Measurements from ENCODE around the gene AKT3.
"Not testable (repeated sequence)": the region's sequence is repeated elsewhere in the genome, so short reads cannot be mapped to it uniquely, and the experiment has no call there.

AKT3 gene

DNA sequence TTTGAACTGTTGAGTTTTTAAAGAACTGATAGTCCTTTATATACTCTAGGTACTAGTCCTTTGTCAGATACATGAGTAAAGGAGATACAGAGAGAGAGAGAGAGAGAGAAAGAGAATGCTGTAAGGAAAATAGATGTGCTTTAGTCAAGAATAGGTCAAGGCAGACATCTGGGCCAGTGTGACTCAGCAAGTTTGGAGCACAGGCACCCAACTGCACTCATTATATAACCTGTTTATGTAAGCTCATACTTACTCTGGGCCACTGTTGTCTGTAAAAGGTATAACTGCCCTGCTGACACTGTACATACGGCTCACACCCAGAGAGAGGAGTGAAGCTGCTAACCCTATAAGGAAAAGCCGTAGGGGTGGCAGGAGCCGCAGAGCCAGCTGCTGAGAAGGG, 32.2 kb upstream of the AKT3 start:
- no peaks in the 10 kb centered on the region for H3K79me2 ChIP-seq (ENCODE audit: control insufficient read depth, insufficient read depth, low read length, poor library complexity)
- no peak overlapping the region for H3K4me2 ChIP-seq (ENCODE audit: low read length)
- no CpG with 5 or more reads among the region's 3 CpGs for WGBS (ENCODE audit: extremely low coverage, insufficient coverage, insufficient read length)
- H3K18ac ChIP-seq (ENCODE audit: low read length), result no peak overlapping the region
- H3K36me3 ChIP-seq (ENCODE audit: control insufficient read depth in 1 of 2, insufficient read depth in 2 of 2, low read length in 2 of 2), result no peaks in the 10 kb centered on the region
- H3K9me3 ChIP-seq (ENCODE audit: insufficient read depth, low read depth, low read length), result peaks cover 4% of the 10 kb centered on the region
- H3K27ac ChIP-seq (ENCODE audit: low read depth, low read length), result no peak overlapping the region
- H3K4me1 ChIP-seq (ENCODE audit: control insufficient read depth in 1 of 2, insufficient read depth in 2 of 2, low read length in 2 of 2), result no peaks in the 10 kb centered on the region
- H3K4me3 ChIP-seq (ENCODE audit: low read depth, low read length), result no peak overlapping the region
- H2BK120ac ChIP-seq (ENCODE audit: insufficient read depth, low read length, poor library complexity), result no peak overlapping the region
- no peaks in the 10 kb centered on the region for H3K79me1 ChIP-seq (ENCODE audit: low read length)
- H3K27me3 ChIP-seq (ENCODE audit: insufficient read depth, low read length), result no peaks in the 10 kb centered on the region
- H4K12ac ChIP-seq (ENCODE audit: low read depth, low read length), result no peak overlapping the region
- no peak overlapping the region for H4K91ac ChIP-seq (ENCODE audit: low read depth, low read length)
- H3K23ac ChIP-seq (ENCODE audit: low read length), result no peak overlapping the region
- DNase-seq, result no peak
- no peak overlapping the region for H2AK5ac ChIP-seq (ENCODE audit: low read length)
- no peak overlapping the region for H3K9ac ChIP-seq (ENCODE audit: low read length)
- no peak overlapping the region for H3K14ac ChIP-seq (ENCODE audit: low read length)
- H2BK5ac ChIP-seq (ENCODE audit: low read depth, low read length, poor library complexity), result no peak overlapping the region
- no peak overlapping the region for H3K4ac ChIP-seq (ENCODE audit: low read depth, low read length)
- no peak overlapping the region for H2AFZ ChIP-seq (ENCODE audit: insufficient read depth, low read length, poor library complexity)
- H4K8ac ChIP-seq (ENCODE audit: low read depth, low read length), result no peak overlapping the region
- no peak overlapping the region for H2BK12ac ChIP-seq (ENCODE audit: low read length)

DNA sequence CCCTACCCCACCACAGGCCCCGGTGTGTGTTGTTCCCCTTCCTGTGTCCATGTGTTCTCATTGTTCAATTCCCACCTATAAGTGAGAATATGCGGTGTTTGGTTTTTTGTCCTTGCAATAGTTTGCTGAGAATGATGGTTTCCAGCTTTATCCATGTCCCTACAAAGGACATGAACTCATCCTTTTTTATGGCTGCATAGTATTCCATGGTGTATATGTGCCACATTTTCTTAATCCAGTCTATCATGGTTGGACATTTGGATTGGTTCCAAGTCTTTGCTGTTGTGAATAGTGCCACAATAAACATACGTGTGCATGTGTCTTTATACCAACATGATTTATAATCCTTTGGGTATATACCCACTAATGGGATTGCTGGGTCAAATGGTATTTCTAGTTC, 27.0 kb upstream of the AKT3 start:
- not testable (repeated sequence) for H3K4ac ChIP-seq (ENCODE audit: low read depth, low read length); H3K27ac ChIP-seq (ENCODE audit: low read depth, low read length); H4K91ac ChIP-seq (ENCODE audit: low read depth, low read length); H3K4me1 ChIP-seq (ENCODE audit: control insufficient read depth in 1 of 2, insufficient read depth in 2 of 2, low read length in 2 of 2); H2AK5ac ChIP-seq (ENCODE audit: low read length); H2AFZ ChIP-seq (ENCODE audit: insufficient read depth, low read length, poor library complexity); H3K23ac ChIP-seq (ENCODE audit: low read length); H3K4me2 ChIP-seq (ENCODE audit: low read length); H3K18ac ChIP-seq (ENCODE audit: low read length); H3K27me3 ChIP-seq (ENCODE audit: insufficient read depth, low read length); DNase-seq; H3K36me3 ChIP-seq (ENCODE audit: control insufficient read depth in 1 of 2, insufficient read depth in 2 of 2, low read length in 2 of 2); H3K9ac ChIP-seq (ENCODE audit: low read length); H3K9me3 ChIP-seq (ENCODE audit: insufficient read depth, low read depth, low read length); H3K14ac ChIP-seq (ENCODE audit: low read length); H3K79me2 ChIP-seq (ENCODE audit: control insufficient read depth, insufficient read depth, low read length, poor library complexity); H2BK5ac ChIP-seq (ENCODE audit: low read depth, low read length, poor library complexity); H2BK12ac ChIP-seq (ENCODE audit: low read length); H2BK120ac ChIP-seq (ENCODE audit: insufficient read depth, low read length, poor library complexity); H3K79me1 ChIP-seq (ENCODE audit: low read length); H4K12ac ChIP-seq (ENCODE audit: low read depth, low read length); H3K4me3 ChIP-seq (ENCODE audit: low read depth, low read length); H4K8ac ChIP-seq (ENCODE audit: low read depth, low read length)
- no CpG with 5 or more reads among the region's 3 CpGs for WGBS (ENCODE audit: extremely low coverage, insufficient coverage, insufficient read length)

DNA sequence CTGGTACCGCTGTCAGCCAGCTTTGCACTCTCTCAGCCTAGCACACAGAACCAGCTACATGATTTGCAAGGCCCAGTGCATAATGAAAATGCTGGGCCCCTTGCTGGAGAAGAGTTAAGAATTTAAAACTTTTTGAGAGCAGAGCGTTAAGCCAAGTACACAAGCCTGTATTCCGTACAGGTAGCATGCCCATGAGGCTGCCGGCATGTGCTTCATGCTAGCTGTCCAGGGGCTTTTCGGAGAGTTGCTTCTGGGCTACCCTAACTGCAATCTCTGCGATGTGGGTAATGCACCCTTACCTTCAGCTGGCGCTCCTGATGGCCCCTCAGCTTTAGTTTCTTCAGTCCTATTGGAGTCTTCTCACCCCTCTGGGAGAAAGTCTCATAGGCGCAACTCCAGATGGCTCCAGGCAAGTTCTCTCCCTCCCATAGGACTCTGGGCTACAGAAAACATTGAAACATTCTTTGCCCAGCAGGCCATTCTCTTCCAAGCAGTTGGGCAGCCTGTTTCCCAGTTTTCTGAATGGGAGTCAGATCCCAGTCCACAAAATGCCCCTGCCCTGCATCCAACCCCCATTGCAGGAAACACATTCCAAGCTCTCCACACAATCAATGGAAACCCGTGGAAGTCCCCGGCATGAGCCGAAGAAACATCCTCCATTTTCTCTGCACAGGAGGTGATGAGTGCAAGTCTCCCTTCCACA, 5.7 kb upstream of the AKT3 start:
- Histone ChIP-seq H4K8ac (ENCODE audit: low read depth, low read length) (no peak overlapping the region), H3K79me2 (ENCODE audit: control insufficient read depth, insufficient read depth, low read length, poor library complexity) (peaks cover 3% of the 10 kb centered on the region)
- WGBS (ENCODE audit: extremely low coverage, insufficient coverage, insufficient read length), result no CpG with 5 or more reads among the region's 11 CpGs

GRCh38 chr1:243851765-243852164, 1.7 kb upstream of the AKT3 start:
- no peak overlapping the region for H2AK5ac ChIP-seq (ENCODE audit: low read length)
- peaks cover 11% of the 10 kb centered on the region for H3K79me1 ChIP-seq (ENCODE audit: low read length)
- H3K4me2 ChIP-seq (ENCODE audit: low read length), result no peak overlapping the region
- no peaks in the 10 kb centered on the region for H3K9me3 ChIP-seq (ENCODE audit: insufficient read depth, low read depth, low read length)
- no peak overlapping the region for H2BK5ac ChIP-seq (ENCODE audit: low read depth, low read length, poor library complexity)
- H3K4me1 ChIP-seq (ENCODE audit: control insufficient read depth in 1 of 2, insufficient read depth in 2 of 2, low read length in 2 of 2), result peaks cover 0 to 4% of the 10 kb centered on the region in 2 experiments
- H4K91ac ChIP-seq (ENCODE audit: low read depth, low read length), result no peak overlapping the region
- H3K14ac ChIP-seq (ENCODE audit: low read length), result no peak overlapping the region
- no peak overlapping the region for H3K9ac ChIP-seq (ENCODE audit: low read length)
- H3K36me3 ChIP-seq (ENCODE audit: control insufficient read depth in 1 of 2, insufficient read depth in 2 of 2, low read length in 2 of 2), result no peaks in the 10 kb centered on the region
- no peak overlapping the region for H2BK12ac ChIP-seq (ENCODE audit: low read length)
- no peak overlapping the region for H2AFZ ChIP-seq (ENCODE audit: insufficient read depth, low read length, poor library complexity)
- H4K8ac ChIP-seq (ENCODE audit: low read depth, low read length), result no peak overlapping the region
- no peak overlapping the region for H4K12ac ChIP-seq (ENCODE audit: low read depth, low read length)
- H2BK120ac ChIP-seq (ENCODE audit: insufficient read depth, low read length, poor library complexity), result no peak overlapping the region
- H3K27ac ChIP-seq (ENCODE audit: low read depth, low read length), result no peak overlapping the region
- H3K4me3 ChIP-seq (ENCODE audit: low read depth, low read length), result no peak overlapping the region
- no peak overlapping the region for H3K4ac ChIP-seq (ENCODE audit: low read depth, low read length)
- H3K23ac ChIP-seq (ENCODE audit: low read length), result no peak overlapping the region
- no peaks in the 10 kb centered on the region for H3K27me3 ChIP-seq (ENCODE audit: insufficient read depth, low read length)
- WGBS (ENCODE audit: extremely low coverage, insufficient coverage, insufficient read length), result no CpG with 5 or more reads among the region's 3 CpGs
- peaks cover 8% of the 10 kb centered on the region for H3K79me2 ChIP-seq (ENCODE audit: control insufficient read depth, insufficient read depth, low read length, poor library complexity)
- no peak for DNase-seq
- no peak overlapping the region for H3K18ac ChIP-seq (ENCODE audit: low read length)

More for the DNA sequence above, 5.7 kb upstream of the AKT3 start:
- H3K4me3 ChIP-seq (ENCODE audit: low read depth, low read length), result no peak overlapping the region
- peaks cover 4% of the 10 kb centered on the region for H3K79me1 ChIP-seq (ENCODE audit: low read length)
- H2AK5ac ChIP-seq (ENCODE audit: low read length), result no peak overlapping the region
- no peak overlapping the region for H2AFZ ChIP-seq (ENCODE audit: insufficient read depth, low read length, poor library complexity)
- no peak overlapping the region for H2BK12ac ChIP-seq (ENCODE audit: low read length)
- H3K27me3 ChIP-seq (ENCODE audit: insufficient read depth, low read length), result no peaks in the 10 kb centered on the region
- no peak overlapping the region for H3K4ac ChIP-seq (ENCODE audit: low read depth, low read length)
- H3K36me3 ChIP-seq (ENCODE audit: control insufficient read depth in 1 of 2, insufficient read depth in 2 of 2, low read length in 2 of 2), result no peaks in the 10 kb centered on the region
- peaks cover 0 to 4% of the 10 kb centered on the region in 2 experiments for H3K4me1 ChIP-seq (ENCODE audit: control insufficient read depth in 1 of 2, insufficient read depth in 2 of 2, low read length in 2 of 2)
- no peak for DNase-seq
- no peak overlapping the region for H4K12ac ChIP-seq (ENCODE audit: low read depth, low read length)
- H3K27ac ChIP-seq (ENCODE audit: low read depth, low read length), result no peak overlapping the region
- no peak overlapping the region for H3K9ac ChIP-seq (ENCODE audit: low read length)
- H3K18ac ChIP-seq (ENCODE audit: low read length), result no peak overlapping the region
- no peak overlapping the region for H3K23ac ChIP-seq (ENCODE audit: low read length)
- H4K91ac ChIP-seq (ENCODE audit: low read depth, low read length), result no peak overlapping the region
- H2BK5ac ChIP-seq (ENCODE audit: low read depth, low read length, poor library complexity), result no peak overlapping the region
- H3K9me3 ChIP-seq (ENCODE audit: insufficient read depth, low read depth, low read length), result no peaks in the 10 kb centered on the region
- no peak overlapping the region for H2BK120ac ChIP-seq (ENCODE audit: insufficient read depth, low read length, poor library complexity)
- no peak overlapping the region for H3K4me2 ChIP-seq (ENCODE audit: low read length)
- H3K14ac ChIP-seq (ENCODE audit: low read length), result no peak overlapping the region
